NCI-H82 (cell line): ENCODE measurements around the gene SH3BP2.

Source experiments
- DNase-seq: peaks from one replicate; lab custom pipeline; 2025; lab: John Stamatoyannopoulos, UW

The SH3BP2 gene

GRCh38 chr4:2803624-2804448 is 11.0 kb downstream of the SH3BP2 start:
- peak; percentile 50 for DNase-seq

GRCh38 chr4:2804449-2804972 is 11.6 kb downstream of the SH3BP2 start:
- no peak for DNase-seq

- no peak for DNase-seq
These were observed 12.2 kb downstream of the SH3BP2 start for GRCh38 chr4:2804973-2805501.

GRCh38 chr4:2805712-2806389 is 13.0 kb downstream of the SH3BP2 start:
- DNase-seq: no peak

GRCh38 chr4:2806390-2807355 is 13.8 kb downstream of the SH3BP2 start:
- DNase-seq: no peak

- no peak for DNase-seq
These were observed 14.7 kb downstream of the SH3BP2 start for GRCh38 chr4:2807571-2807970.

GRCh38 chr4:2808001-2808400 is 15.1 kb downstream of the SH3BP2 start:
- DNase-seq: no peak

- DNase-seq: no peak
These were observed 16.8 kb downstream of the SH3BP2 start for GRCh38 chr4:2809610-2810180.

- no peak for DNase-seq
These were observed 17.5 kb downstream of the SH3BP2 start for GRCh38 chr4:2810388-2810787.

- DNase-seq: no peak
These were observed 19.1 kb downstream of the SH3BP2 start for GRCh38 chr4:2811830-2812611.

GRCh38 chr4:2812612-2813354 is 19.9 kb downstream of the SH3BP2 start:
- no peak for DNase-seq

- DNase-seq: no peak
These were observed 20.8 kb downstream of the SH3BP2 start for GRCh38 chr4:2813446-2814405.

- DNase-seq: no peak
These were observed 21.9 kb downstream of the SH3BP2 start for GRCh38 chr4:2814627-2815270.

GRCh38 chr4:2816401-2816954 is 23.6 kb downstream of the SH3BP2 start:
- no peak for DNase-seq

- no peak for DNase-seq
These were observed 24.3 kb downstream of the SH3BP2 start for GRCh38 chr4:2817137-2817536.

GRCh38 chr4:2817701-2818350 is 24.9 kb downstream of the SH3BP2 start:
- peak; percentile 69 for DNase-seq

- peak; percentile 40 for DNase-seq
These were observed 25.6 kb downstream of the SH3BP2 start for GRCh38 chr4:2818351-2818939.
